Esophagus muscularis mucosa (tissue), 4 donors: Measurements from ENCODE around the gene RAB33B.

ENCODE experiments used
- EP300 ChIP-seq: sonication (generic); formaldehyde crosslinking; IDR thresholded peaks from one replicate; pipeline ENCODE4 v1.6.1; 2017; ENCODE audit warnings: antibody characterized with exemption
- POLR2A ChIP-seq: fragments of 450-650 bp; IDR thresholded peaks from one replicate; pipeline ENCODE4 v1.6.1; 2017; ENCODE audit warnings: antibody characterized with exemption, moderate library complexity, mild to moderate bottlenecking, low read depth
- TF ChIP-seq, protein P1 (sequence below), 3 experiments: fragments of 200-600 bp in 2 of 3; fragments of 450-650 bp in 1 of 3; sonication (generic) in 2 of 3; IDR thresholded peaks; one replicate each; pipeline ENCODE4 v1.5.1; 2017 to 2019; ENCODE audit warnings: antibody characterized with exemption in 3 of 3, mild to moderate bottlenecking in 2 of 3, moderate library complexity in 1 of 3

DNA sequence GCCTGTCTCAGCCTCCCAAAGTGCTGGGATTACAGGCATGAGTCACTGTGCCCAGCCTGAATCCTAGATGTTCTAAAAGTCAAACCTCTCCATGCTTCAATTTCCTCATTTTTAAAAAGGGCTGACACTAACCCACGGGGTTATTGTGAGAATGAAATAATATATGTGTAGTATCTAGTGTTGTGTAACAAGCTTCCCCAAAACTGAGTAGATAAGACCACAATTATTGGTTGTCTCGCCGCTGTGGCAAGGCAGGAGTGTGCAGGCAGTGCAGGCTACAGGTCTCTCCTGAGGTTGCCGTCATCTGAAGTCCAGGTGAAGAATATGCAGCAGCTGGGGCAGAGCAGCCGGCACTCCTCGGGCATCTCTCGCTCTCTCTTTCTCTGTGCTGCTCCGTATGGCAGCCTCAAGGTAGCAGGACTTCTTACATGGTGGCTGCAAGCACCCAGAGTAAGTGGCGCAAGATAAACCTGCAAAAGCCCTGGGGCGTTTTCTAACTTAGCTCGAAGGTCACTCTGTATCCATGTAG is 30.9 kb downstream of the RAB33B start:
- TF ChIP-seq, protein P1, sequence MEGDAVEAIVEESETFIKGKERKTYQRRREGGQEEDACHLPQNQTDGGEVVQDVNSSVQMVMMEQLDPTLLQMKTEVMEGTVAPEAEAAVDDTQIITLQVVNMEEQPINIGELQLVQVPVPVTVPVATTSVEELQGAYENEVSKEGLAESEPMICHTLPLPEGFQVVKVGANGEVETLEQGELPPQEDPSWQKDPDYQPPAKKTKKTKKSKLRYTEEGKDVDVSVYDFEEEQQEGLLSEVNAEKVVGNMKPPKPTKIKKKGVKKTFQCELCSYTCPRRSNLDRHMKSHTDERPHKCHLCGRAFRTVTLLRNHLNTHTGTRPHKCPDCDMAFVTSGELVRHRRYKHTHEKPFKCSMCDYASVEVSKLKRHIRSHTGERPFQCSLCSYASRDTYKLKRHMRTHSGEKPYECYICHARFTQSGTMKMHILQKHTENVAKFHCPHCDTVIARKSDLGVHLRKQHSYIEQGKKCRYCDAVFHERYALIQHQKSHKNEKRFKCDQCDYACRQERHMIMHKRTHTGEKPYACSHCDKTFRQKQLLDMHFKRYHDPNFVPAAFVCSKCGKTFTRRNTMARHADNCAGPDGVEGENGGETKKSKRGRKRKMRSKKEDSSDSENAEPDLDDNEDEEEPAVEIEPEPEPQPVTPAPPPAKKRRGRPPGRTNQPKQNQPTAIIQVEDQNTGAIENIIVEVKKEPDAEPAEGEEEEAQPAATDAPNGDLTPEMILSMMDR (IDR thresholded peaks at IDR 0.05): no peak
- TF ChIP-seq EP300 (no peak), POLR2A (no peak)
